Measurements from ENCODE around the gene BAHCC1. TPM values are rescaled to one million over a fixed set of nuclear protein-coding genes. Genes with fewer than 3 reads are reported as not detected.
A peak's percentile ranks its signal among the peaks of the same experiment; 100 is the strongest.

The BAHCC1 gene
- total and polyA plus RNA-seq, 9 of the 15 experiments (the other 6 are each of a cell fraction or from before 2014, with no cell fraction given): 0.14 to 26.9 (median 5.0) TPM

- TF ChIP-seq, protein P1, sequence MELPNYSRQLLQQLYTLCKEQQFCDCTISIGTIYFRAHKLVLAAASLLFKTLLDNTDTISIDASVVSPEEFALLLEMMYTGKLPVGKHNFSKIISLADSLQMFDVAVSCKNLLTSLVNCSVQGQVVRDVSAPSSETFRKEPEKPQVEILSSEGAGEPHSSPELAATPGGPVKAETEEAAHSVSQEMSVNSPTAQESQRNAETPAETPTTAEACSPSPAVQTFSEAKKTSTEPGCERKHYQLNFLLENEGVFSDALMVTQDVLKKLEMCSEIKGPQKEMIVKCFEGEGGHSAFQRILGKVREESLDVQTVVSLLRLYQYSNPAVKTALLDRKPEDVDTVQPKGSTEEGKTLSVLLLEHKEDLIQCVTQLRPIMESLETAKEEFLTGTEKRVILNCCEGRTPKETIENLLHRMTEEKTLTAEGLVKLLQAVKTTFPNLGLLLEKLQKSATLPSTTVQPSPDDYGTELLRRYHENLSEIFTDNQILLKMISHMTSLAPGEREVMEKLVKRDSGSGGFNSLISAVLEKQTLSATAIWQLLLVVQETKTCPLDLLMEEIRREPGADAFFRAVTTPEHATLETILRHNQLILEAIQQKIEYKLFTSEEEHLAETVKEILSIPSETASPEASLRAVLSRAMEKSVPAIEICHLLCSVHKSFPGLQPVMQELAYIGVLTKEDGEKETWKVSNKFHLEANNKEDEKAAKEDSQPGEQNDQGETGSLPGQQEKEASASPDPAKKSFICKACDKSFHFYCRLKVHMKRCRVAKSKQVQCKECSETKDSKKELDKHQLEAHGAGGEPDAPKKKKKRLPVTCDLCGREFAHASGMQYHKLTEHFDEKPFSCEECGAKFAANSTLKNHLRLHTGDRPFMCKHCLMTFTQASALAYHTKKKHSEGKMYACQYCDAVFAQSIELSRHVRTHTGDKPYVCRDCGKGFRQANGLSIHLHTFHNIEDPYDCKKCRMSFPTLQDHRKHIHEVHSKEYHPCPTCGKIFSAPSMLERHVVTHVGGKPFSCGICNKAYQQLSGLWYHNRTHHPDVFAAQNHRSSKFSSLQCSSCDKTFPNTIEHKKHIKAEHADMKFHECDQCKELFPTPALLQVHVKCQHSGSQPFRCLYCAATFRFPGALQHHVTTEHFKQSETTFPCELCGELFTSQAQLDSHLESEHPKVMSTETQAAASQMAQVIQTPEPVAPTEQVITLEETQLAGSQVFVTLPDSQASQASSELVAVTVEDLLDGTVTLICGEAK (IDR thresholded peaks at IDR 0.05): 0 out of 2 replicates have a peak, but pooled peaks have one; percentile 11
- TF ChIP-seq, protein P1 (CRISPR knock-in tag; IDR thresholded peaks at IDR 0.05): no peak
- TF ChIP-seq CEBPB (tag; IDR thresholded peaks at IDR 0.05) (no peak), MBD2 (IDR thresholded peaks at IDR 0.05; ENCODE audit: borderline replicate concordance, low read depth) (peak; percentile 72; the same call in 1 of the 2 replicates), BRF2 (IDR thresholded peaks at IDR 0.05; ENCODE audit: borderline replicate concordance, insufficient read depth, insufficient read length) (no peak), ESRRA (IDR thresholded peaks at IDR 0.05; ENCODE audit: borderline replicate concordance, low read depth) (peak; percentile 37; the same call in 1 of the 2 replicates), ZNF140 (CRISPR knock-in tag; IDR thresholded peaks at IDR 0.05) (no peak), HNRNPL (IDR thresholded peaks at IDR 0.05; ENCODE audit: low read depth, low read length) (no peak; the same call in 1 of the 2 replicates), SREBF2 (CRISPR knock-in tag; IDR thresholded peaks at IDR 0.05) (no peak), PRMT5 (CRISPR knock-in tag; IDR thresholded peaks at IDR 0.05) (no peak), ZNF232 (CRISPR knock-in tag; IDR thresholded peaks at IDR 0.05) (no peak), KAT2B (IDR thresholded peaks at IDR 0.05; ENCODE audit: low read depth, low read length) (no peak), TCF7L2 (IDR thresholded peaks at IDR 0.05; ENCODE audit: low read depth, low read length) (no peak), STAG1 (CRISPR knock-in tag; IDR thresholded peaks at IDR 0.05; ENCODE audit: borderline replicate concordance) (no peak; the same call in 1 of the 2 replicates), CTCFL (IDR thresholded peaks at IDR 0.05; ENCODE audit: borderline replicate concordance, insufficient read depth, low read depth, low read length, poor library complexity, severe bottlenecking) (no peak)
These were observed 49.0 kb upstream of the BAHCC1 start (continued) for GRCh38 chr17:81346090-81346907.
